Measurements from ENCODE around the gene IGSF11. TPM values are rescaled to one million over a fixed set of nuclear protein-coding genes. Genes with fewer than 3 reads are reported as not detected.
A peak's percentile ranks its signal among the peaks of the same experiment; 100 is the strongest.

Gene IGSF11
- total RNA-seq, 1 donor from 2014 or later: 5.3 TPM

DNA sequence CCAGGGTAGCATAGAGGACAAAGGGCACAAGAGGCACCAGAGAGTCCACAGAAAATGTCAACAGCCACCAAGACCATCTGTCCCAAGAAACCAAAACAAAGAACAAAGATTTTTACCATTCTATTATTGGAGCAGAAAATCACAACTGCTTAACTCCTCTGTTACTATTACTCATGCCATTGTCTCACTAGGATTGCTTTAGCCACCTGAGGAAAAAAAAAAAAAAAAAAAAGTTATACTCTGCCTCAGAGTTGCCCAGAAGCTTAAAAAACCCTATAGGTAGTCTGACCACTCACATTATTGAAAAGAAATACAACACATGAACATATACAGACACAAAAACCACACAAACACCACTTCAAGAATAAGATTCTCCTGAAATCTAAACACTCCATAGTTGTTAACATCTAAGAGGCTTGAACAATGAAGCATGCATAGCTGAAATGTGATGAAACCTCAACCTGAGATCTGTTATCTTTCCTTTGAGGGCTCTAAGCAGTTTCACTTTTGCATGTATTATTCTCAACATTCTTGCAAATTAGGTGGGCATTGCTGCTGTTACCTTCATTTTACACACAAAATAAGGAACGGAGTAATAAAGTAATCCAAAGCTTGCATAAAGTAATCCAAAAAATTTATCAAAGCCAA, 85.4 kb downstream of the IGSF11 start:
- DNase-seq (ENCODE audit: low spot score): no peak

- no peak for DNase-seq (ENCODE audit: low spot score)
Measured at GRCh38 chr3:118948146-118948545, 86.5 kb downstream of the IGSF11 start.

DNA sequence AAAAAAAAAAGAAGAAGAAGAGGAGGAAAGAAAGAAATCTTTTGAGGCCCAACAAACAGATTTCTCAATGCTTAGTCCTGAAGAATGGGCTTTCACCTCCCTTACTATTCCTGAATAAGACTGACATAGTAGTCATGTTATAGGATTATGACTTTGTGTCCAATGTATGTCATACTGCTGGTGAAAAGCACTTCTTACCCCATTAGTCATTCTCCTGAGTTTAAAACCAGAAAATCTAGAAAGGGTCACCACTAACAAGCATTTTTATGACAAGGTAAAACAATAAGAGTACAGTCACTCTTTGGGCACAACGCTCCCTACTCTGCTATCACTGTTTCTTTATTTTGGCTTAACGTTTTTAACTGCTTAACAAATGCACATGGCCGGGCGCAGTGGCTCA, 88.2 kb downstream of the IGSF11 start:
- DNase-seq (ENCODE audit: low spot score): no peak

- no peak for DNase-seq (ENCODE audit: low spot score)
Measured at GRCh38 chr3:118945834-118946233, 88.8 kb downstream of the IGSF11 start.

- no peak for DNase-seq (ENCODE audit: low spot score)
Measured at GRCh38 chr3:118943597-118943996, 91.0 kb downstream of the IGSF11 start.

GRCh38 chr3:118942671-118943070, 92.0 kb downstream of the IGSF11 start:
- no peak for DNase-seq (ENCODE audit: low spot score)

DNA sequence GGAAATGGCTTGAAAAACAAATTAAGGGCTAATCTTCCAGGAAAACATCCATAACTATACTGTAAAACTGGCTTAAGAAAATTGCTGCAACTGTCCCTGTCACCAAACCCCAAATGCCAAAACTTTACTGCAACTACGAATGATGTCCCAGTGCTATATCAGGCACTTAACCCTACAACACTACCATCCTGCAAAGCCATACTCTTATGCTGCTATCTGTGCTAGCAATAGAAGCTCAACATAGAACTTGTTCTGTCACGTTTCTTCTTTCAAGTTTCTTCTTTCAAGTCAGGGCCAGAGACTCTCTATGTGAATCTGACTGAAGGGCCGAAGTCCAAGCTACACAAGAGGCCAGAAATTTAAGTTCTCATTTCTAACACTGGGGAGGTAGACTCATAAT, 92.5 kb downstream of the IGSF11 start:
- DNase-seq (ENCODE audit: low spot score): no peak

DNA sequence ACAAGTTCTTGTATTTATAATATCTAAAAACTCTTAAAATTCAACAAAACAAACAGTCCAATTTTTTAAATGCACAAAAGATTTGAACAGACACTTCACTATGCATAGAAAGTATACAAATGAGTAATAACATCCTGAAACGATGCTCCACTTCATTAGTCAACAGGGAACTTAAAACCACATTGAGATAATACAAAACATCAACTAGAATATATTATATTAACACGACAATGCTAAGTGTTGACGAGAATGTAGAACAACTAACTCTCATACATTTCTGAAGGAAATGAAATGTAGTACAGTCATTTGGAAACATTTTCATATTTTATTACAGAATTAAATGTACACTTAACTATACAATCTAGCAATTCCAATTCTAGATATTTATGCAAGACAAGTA, 93.4 kb downstream of the IGSF11 start:
- DNase-seq (ENCODE audit: low spot score): no peak

- DNase-seq (ENCODE audit: low spot score): no peak
Measured at GRCh38 chr3:118938183-118938961, 96.3 kb downstream of the IGSF11 start.

DNA sequence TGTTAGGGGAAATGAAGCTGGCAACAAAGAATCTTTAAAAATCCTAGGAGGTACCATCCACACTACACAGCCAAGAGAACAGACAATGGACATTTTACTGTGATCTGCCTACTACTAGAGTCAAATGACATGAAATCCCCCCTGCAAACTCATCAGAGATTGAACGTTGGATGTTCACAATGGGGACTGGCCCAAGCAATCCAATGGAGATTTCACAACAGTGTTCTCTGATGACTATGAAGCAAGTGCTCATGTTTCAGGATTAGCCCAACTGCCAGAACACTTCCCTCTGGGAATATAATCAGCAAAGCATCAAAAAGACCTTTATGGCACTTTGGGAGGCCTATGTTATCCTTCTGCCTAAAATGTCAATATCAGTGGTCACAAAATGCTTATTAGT, 97.8 kb downstream of the IGSF11 start:
- no peak for DNase-seq (ENCODE audit: low spot score)

DNA sequence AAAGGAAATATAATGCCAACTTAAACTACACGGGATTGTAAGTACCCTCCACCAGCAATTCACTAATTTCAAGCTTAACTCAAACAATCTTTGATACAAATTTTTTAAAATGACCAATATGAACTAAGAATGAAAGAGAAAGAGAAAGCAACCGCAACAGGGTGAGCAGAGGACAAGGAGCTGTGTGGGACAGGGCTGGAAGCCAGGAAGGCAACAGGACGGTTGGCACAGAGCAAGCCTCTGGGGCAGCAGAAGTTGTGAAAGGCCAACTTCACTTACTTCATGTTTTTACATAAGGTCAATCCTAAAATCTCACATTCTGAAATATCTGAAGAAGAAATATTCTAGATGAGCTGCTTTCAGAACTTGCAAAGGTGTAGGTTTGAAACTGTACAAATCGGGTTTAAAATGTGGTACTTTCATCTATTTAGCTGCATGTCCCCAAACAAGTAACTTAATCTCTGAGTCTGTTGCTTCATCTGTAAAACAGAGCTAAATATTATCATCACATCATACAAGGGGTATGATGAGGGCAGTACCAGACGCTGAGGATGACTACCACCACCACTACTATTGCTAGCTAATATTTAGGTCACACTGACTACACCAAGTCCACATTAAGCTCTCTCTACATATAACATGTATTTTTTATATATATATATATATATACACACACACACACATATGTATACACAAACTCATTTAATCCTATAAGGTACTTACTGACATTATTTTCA, 101.7 kb downstream of the IGSF11 start:
- DNase-seq (ENCODE audit: low spot score): no peak

DNA sequence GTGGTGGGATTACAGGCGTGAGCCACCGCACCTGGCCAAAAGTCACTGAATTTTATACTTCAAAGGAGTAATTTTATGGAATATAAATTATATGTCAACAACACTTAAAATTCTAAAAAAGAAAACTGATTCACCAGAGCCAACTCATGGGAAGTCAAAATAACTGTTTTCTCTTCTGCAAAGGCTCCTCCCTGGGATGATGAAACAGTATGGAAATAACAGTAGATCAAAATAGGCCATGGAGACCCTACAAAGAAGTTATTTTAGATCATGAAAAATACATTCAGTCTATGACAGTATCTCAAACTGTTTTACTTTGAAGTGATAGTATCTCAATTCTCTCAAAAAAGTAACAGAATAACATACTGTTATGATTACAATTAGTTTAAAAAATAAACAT, 102.7 kb downstream of the IGSF11 start:
- no peak for DNase-seq (ENCODE audit: low spot score)

DNA sequence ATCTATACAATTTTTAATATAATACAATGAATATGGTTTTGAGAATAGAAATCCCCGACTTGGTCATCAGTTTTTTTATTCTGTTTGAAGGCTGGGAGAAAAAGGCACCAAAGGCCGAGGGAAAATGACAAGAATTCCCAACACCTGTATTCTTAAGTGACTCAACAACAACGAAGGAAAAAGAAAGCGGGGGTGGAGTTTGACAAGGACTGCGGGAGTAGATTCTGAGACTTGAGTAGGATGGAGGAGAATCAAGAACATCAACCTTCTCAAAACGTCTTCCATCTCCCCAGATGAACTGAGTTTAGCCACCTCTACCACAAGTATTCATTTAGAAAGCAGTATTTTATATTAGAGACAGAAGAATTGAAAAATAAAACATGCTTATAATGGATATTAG, 107.2 kb downstream of the IGSF11 start:
- DNase-seq (ENCODE audit: low spot score): no peak

DNA sequence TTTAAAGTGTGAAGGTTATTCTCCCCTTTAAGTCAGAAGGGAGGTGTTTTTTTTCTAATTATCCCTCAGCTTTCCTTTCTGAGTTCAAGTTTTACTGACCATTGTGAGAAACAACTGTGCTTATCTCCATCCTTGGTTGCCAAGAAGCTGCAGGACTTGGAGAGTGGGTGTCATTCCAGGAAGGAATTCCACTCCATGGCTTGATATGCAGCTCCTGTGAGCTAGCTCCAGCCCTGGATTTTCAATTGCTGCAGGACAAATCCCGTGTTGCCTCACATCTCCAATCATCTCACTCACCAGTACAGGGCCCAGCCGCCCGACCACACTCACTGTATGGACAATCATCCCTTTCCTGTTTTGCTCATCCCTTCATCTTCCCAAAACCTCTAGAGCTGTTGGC, 122.5 kb downstream of the IGSF11 start:
- no peak for DNase-seq (ENCODE audit: low spot score)

DNA sequence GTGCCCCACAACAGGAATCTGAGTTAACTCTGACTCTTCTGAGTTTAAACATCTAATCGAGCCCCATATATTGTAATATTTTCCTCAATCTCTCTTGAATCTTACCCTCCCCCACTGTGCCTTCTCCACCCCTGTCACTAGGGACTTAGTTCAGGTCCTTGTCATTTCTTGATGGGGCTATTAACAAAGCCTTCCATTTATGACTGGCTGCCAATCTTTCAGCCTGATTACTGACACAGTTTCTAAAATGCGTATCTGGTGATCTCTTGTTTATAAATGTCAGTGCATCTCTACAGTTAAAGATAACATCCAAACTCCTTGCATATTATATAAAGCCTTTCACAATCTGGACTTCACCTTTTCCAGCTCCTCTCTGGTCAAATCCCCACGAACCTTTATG, 124.3 kb downstream of the IGSF11 start:
- DNase-seq (ENCODE audit: low spot score): no peak

DNA sequence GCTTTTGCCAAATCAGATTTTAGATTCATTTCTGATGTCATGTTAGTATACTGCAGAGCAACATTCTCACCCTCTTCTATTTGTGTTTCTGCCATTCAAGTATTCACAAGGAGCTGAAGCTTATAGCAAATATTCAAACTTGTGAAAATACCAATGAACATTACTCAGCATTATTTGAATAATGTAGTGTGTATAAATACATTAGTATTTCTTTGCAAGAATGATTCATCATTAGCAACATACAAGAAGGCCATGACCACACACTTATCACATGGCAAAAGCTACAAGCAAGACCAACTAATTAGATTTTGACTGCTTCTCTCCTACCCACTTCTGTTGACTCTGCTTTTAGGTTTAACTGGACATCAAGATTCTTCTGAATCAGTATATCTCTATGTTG, 124.9 kb downstream of the IGSF11 start:
- DNase-seq (ENCODE audit: low spot score): no peak

DNA sequence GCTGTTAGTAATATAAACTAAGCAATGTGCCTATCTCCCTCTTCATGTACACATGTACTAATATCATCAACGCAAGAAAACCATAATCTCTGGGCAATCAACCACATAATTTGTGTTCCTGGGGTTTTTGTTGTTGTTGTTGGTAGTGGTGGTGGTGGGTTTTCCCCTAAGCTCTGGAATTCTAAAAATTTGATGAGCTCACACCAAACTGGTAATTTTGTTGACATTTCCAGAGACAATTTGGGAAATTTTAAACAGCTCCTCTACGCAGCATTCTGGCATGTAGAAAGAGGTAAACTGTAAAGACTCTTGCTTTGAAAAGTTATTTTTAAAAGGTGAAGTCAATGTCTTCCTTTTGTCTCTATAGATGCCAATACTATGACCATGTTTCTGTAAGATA, 126.7 kb downstream of the IGSF11 start:
- DNase-seq (ENCODE audit: low spot score): no peak

- DNase-seq (ENCODE audit: low spot score): no peak
Measured at GRCh38 chr3:118900737-118901525, 133.7 kb downstream of the IGSF11 start.

- DNase-seq (ENCODE audit: low spot score): no peak
Measured at GRCh38 chr3:118890206-118890605, 144.4 kb downstream of the IGSF11 start.

- no peak for DNase-seq (ENCODE audit: low spot score)
Measured at GRCh38 chr3:118889691-118890090, 145.0 kb downstream of the IGSF11 start.

DNA sequence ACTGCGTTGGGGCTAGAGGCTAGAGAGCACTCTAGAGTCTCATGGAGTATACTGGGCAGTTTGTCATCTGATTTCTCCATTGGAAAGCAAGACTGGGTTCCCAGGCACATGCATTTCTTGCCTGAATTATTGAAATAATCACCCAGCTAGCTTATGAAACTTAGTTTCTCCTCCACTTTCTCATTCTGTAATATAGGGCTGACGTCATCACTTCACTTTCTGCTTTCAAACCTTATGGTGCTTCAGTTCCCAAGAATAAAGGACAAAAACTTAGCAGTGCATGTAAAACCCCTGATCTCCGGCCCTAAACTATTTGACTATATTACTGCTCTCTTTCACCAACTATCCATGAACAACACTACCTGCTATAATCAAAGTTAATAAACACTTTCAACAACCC, 147.9 kb downstream of the IGSF11 start:
- DNase-seq (ENCODE audit: low spot score): no peak

DNA sequence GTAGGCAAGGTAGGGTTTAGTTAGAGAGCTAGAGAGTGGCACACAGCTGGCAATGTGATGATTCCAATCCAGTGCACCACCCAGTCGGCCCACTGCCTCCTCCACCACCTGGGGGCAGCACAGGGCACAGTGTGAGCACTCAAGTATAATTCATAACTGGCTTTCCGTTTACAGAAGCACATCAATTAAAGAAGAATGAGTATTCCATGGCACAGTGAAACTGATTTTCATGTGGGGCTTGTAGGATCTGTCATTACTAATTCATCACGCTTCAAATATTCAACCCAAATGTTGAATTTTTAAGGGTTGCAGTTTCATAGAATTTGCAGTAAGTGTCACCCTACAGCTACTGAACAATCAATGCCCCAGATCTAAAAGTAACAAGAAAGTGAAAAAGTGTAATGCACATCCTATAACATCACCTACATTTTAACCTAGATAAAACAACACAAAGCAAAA, 149.9 kb downstream of the IGSF11 start:
- DNase-seq (ENCODE audit: low spot score): peak; percentile 65

All from mucosa of gallbladder (tissue), 1 donor.